Naive thymus-derived CD8-positive, alpha-beta T cell (primary cell): ENCODE data around the gene IL27RA. TPM values are rescaled to one million over a fixed set of nuclear protein-coding genes. Genes with fewer than 3 reads are reported as not detected.

ENCODE experiments used
- ATAC-seq, 2 donors: fragments of 150-1000 bp; cut with Tn5 transposase in 1 of 2; sonication (Bioruptor Pico), chemical (Tn5 transposase) in 1 of 2; 1 replicate in 1 of 2; 2 replicates in 1 of 2; pipeline ENCODE4 v1.10.0; 2021; ENCODE audit warnings: mild to moderate bottlenecking in 2 of 2, moderate library complexity in 2 of 2
- POLR2A ChIA-PET: fragments of 350-600 bp; sonication (Branson Sonifier 250); formaldehyde crosslinking; loops from one replicate; lab custom pipeline; 2021; ENCODE audit warnings: antibody characterized with exemption; lab: Charles Lee
- DNase-seq, 10 donors: peaks; one replicate each; pipeline versions ENCODE4 v3.0.0 to v3.0.0-alpha.2; 2020 to 2022
- H3K27ac Mint-ChIP-seq, 10 donors: one replicate each; pipeline ENCODE4 v1.8.0; 2020 to 2022; ENCODE audit warnings: mild to moderate bottlenecking in 10 of 10, mixed read lengths in 10 of 10, moderate library complexity in 4 of 10, inconsistent platforms in 1 of 10
- H3K27me3 Mint-ChIP-seq, 5 donors: one replicate each; pipeline ENCODE4 v1.8.0; 2021 to 2022; ENCODE audit warnings: mixed read lengths in 5 of 5
- H3K36me3 Mint-ChIP-seq, 3 donors: one replicate each; pipeline ENCODE4 v1.8.0; 2020 to 2022; ENCODE audit warnings: mixed read lengths in 3 of 3, mild to moderate bottlenecking in 2 of 3, inconsistent platforms in 1 of 3
- H3K4me1 Mint-ChIP-seq, 4 donors: one replicate each; pipeline ENCODE4 v1.8.0; 2021 to 2022; ENCODE audit warnings: mixed read lengths in 4 of 4
- H3K4me3 Mint-ChIP-seq, 10 donors: one replicate each; pipeline ENCODE4 v1.8.0; 2020 to 2022; ENCODE audit warnings: mild to moderate bottlenecking in 10 of 10, mixed read lengths in 10 of 10, moderate library complexity in 6 of 10, inconsistent platforms in 1 of 10
- H3K9me3 Mint-ChIP-seq, 9 donors: one replicate each; pipeline ENCODE4 v1.8.0; 2020 to 2022; ENCODE audit warnings: mixed read lengths in 9 of 9, mild to moderate bottlenecking in 3 of 9, inconsistent platforms in 1 of 9, moderate library complexity in 1 of 9
- polyA plus RNA-seq, 3 donors: library from polyadenylated mRNA; unstranded; fragments of 300-500 nt; fragmentation: Illumina TruSeq; gene quantifications; one replicate each; pipeline ENCODE4 v1.2.3, GENCODE V29; 2021
- total RNA-seq, 8 experiments: library from RNA in 2 of 8; stranded (reverse) in 2 of 8; gene quantifications; one replicate each; pipeline ENCODE4 v1.2.3 and lab custom pipeline; 2021 to 2026

Gene IL27RA
- total and polyA plus RNA-seq, 5 experiments from 2014 or later = 54.2 to 91.2 (median 54.7) TPM

GRCh38 chr19:13989487-13989886 is 42.1 kb upstream of the IL27RA start:
- peaks cover 31 to 85% (median 74%) of the 10 kb centered on the region in 4 donors for H3K4me1 Mint-ChIP-seq
- POLR2A ChIA-PET = interaction anchor here (0.7 to 24.8 kb wide), 7 partner anchors 10 to 42 kb away, joined by 3 to 481 read pairs (median 5); partner anchors contain the start of genes DCAF15, IL27RA, RFX1 and RLN3
- H3K36me3 Mint-ChIP-seq = peaks cover 0 to 30% (median 8%) of the 10 kb centered on the region in 3 donors
- no peaks in the 10 kb centered on the region for H3K9me3 Mint-ChIP-seq
- ATAC-seq (no peak), DNase-seq (no peak)
- H3K27me3 Mint-ChIP-seq = no peaks in the 10 kb centered on the region
- H3K4me3 Mint-ChIP-seq = peak overlapping the region in 5 of 10 donors; percentile 25 to 66 (median 38)
- peak overlapping the region; percentile 83 to 99 (median 96) for H3K27ac Mint-ChIP-seq

GRCh38 chr19:13990085-13990484 is 41.5 kb upstream of the IL27RA start:
- peaks cover 0 to 33% (median 8%) of the 10 kb centered on the region in 3 donors for H3K36me3 Mint-ChIP-seq
- POLR2A ChIA-PET = interaction anchor here (0.8 to 24.8 kb wide), 4 partner anchors 12 to 42 kb away, joined by 3 to 481 read pairs (median 5); partner anchors contain the start of genes IL27RA and RFX1

GRCh38 chr19:13992025-13992424 is 39.5 kb upstream of the IL27RA start:
- ATAC-seq (no peak), DNase-seq (no peak)
- no peaks in the 10 kb centered on the region for H3K27me3 Mint-ChIP-seq
- peaks cover 0 to 33% (median 8%) of the 10 kb centered on the region in 3 donors for H3K36me3 Mint-ChIP-seq
- peaks cover 25 to 64% (median 52%) of the 10 kb centered on the region in 4 donors for H3K4me1 Mint-ChIP-seq
- peak overlapping the region in 3 of 10 donors; percentile 28 to 41 (median 30) for H3K4me3 Mint-ChIP-seq
- no peaks in the 10 kb centered on the region for H3K9me3 Mint-ChIP-seq
- POLR2A ChIA-PET = interaction anchor here (4.0 to 24.8 kb wide), 2 partner anchors 10 to 40 kb away, joined by 18 to 481 read pairs; partner anchors contain the start of genes IL27RA and RFX1
- peak overlapping the region in 8 of 10 donors; percentile 3 to 80 (median 36) for H3K27ac Mint-ChIP-seq

More at GRCh38 chr19:13990085-13990484, 41.5 kb upstream of the IL27RA start:
- Mint-ChIP-seq H3K27ac (peak overlapping the region; percentile 83 to 99 (median 96)), H3K4me1 (peaks cover 32 to 80% (median 71%) of the 10 kb centered on the region in 4 donors), H3K4me3 (peak overlapping the region in 4 of 10 donors; percentile 13 to 66 (median 37)), H3K27me3 (no peaks in the 10 kb centered on the region), H3K9me3 (no peaks in the 10 kb centered on the region)
- no peak for DNase-seq
- no peak for ATAC-seq

- peaks cover 22 to 55% (median 40%) of the 10 kb centered on the region in 4 donors for H3K4me1 Mint-ChIP-seq
These were observed 37.8 kb upstream of the IL27RA start for GRCh38 chr19:13993590-13994300.

GRCh38 chr19:13995017-13995728 is 36.4 kb upstream of the IL27RA start:
- POLR2A ChIA-PET = interaction anchor here (0.7 to 24.8 kb wide), 4 partner anchors 7 to 1057 kb away, joined by 6 to 481 read pairs (median 250); partner anchors contain the start of genes CALR, IL27RA and RFX1
- no peak for ATAC-seq

More at GRCh38 chr19:13993590-13994300, 37.8 kb upstream of the IL27RA start:
- POLR2A ChIA-PET = interaction anchor here (0.7 to 24.8 kb wide), 5 partner anchors 9 to 44 kb away, joined by 3 to 481 read pairs (median 18); partner anchors contain the start of genes IL27RA and RFX1
- Mint-ChIP-seq H3K4me3 (peak overlapping the region in 5 of 10 donors; percentile 14 to 37 (median 34)), H3K9me3 (no peaks in the 10 kb centered on the region), H3K36me3 (peaks cover 0 to 33% (median 10%) of the 10 kb centered on the region in 3 donors), H3K27me3 (no peaks in the 10 kb centered on the region), H3K27ac (peak overlapping the region in 8 of 10 donors; percentile 41 to 74 (median 64))
- ATAC-seq (peak; percentile 73 to 77), DNase-seq (peak in 2 of 10 donors; percentile 30 to 44)

GRCh38 chr19:13995878-13996765 is 35.4 kb upstream of the IL27RA start:
- Mint-ChIP-seq H3K27ac (no peak overlapping the region), H3K9me3 (no peaks in the 10 kb centered on the region), H3K4me1 (peaks cover 12 to 52% (median 37%) of the 10 kb centered on the region in 4 donors), H3K27me3 (no peaks in the 10 kb centered on the region), H3K4me3 (no peak overlapping the region), H3K36me3 (peaks cover 3 to 15% (median 9%) of the 10 kb centered on the region in 3 donors)
- DNase-seq = no peak
- POLR2A ChIA-PET = interaction anchor here (0.7 to 24.8 kb wide), 6 partner anchors 6 to 1058 kb away, joined by 3 to 481 read pairs (median 6); partner anchors contain the start of genes CALR and RFX1
- no peak for ATAC-seq

More at GRCh38 chr19:13995017-13995728, 36.4 kb upstream of the IL27RA start:
- Mint-ChIP-seq H3K27me3 (no peaks in the 10 kb centered on the region), H3K9me3 (no peaks in the 10 kb centered on the region), H3K27ac (peak overlapping the region in 5 of 10 donors; percentile 14 to 64 (median 29)), H3K4me3 (no peak overlapping the region), H3K4me1 (peaks cover 12 to 49% (median 33%) of the 10 kb centered on the region in 4 donors), H3K36me3 (peaks cover 0 to 20% (median 10%) of the 10 kb centered on the region in 3 donors)
- no peak for DNase-seq

GRCh38 chr19:13996928-13997630 is 34.5 kb upstream of the IL27RA start:
- H3K4me1 Mint-ChIP-seq = peaks cover 12 to 56% (median 41%) of the 10 kb centered on the region in 4 donors
- no peak overlapping the region for H3K4me3 Mint-ChIP-seq
- no peak for ATAC-seq
- H3K27me3 Mint-ChIP-seq = no peaks in the 10 kb centered on the region
- H3K27ac Mint-ChIP-seq = peak overlapping the region in 1 of 10 donors; percentile 58
- POLR2A ChIA-PET = interaction anchor here (1.5 to 18.9 kb wide), 2 partner anchors 9 to 13 kb away, joined by 6 to 481 read pairs; partner anchors contain the start of gene RFX1
- no peaks in the 10 kb centered on the region for H3K9me3 Mint-ChIP-seq
- peaks cover 4 to 10% (median 8%) of the 10 kb centered on the region in 3 donors for H3K36me3 Mint-ChIP-seq
- no peak for DNase-seq

- no peak overlapping the region for H3K4me3 Mint-ChIP-seq
- ATAC-seq (no peak), DNase-seq (peak in 1 of 10 donors; percentile 40)
- H3K9me3 Mint-ChIP-seq = no peaks in the 10 kb centered on the region
- peak overlapping the region in 6 of 10 donors; percentile 28 to 75 (median 66) for H3K27ac Mint-ChIP-seq
- peaks cover 4 to 7% (median 6%) of the 10 kb centered on the region in 3 donors for H3K36me3 Mint-ChIP-seq
- no peaks in the 10 kb centered on the region for H3K27me3 Mint-ChIP-seq
- H3K4me1 Mint-ChIP-seq = peaks cover 14 to 57% (median 41%) of the 10 kb centered on the region in 4 donors
- POLR2A ChIA-PET = interaction anchor here (1.5 to 18.9 kb wide), 2 partner anchors 9 to 14 kb away, joined by 6 to 481 read pairs; partner anchors contain the start of gene RFX1
These were observed 34.0 kb upstream of the IL27RA start for GRCh38 chr19:13997631-13997962.

GRCh38 chr19:13998426-13998825 is 33.1 kb upstream of the IL27RA start:
- Mint-ChIP-seq H3K27me3 (no peaks in the 10 kb centered on the region), H3K4me1 (peaks cover 21 to 60% (median 48%) of the 10 kb centered on the region in 4 donors), H3K27ac (peak overlapping the region; percentile 28 to 99 (median 84)), H3K9me3 (no peaks in the 10 kb centered on the region), H3K4me3 (no peak overlapping the region), H3K36me3 (peaks cover 2 to 7% (median 4%) of the 10 kb centered on the region in 3 donors)
- ATAC-seq (no peak), DNase-seq (peak in 1 of 10 donors; percentile 13)
- POLR2A ChIA-PET = interaction anchor here (0.7 to 18.9 kb wide), 6 partner anchors 15 to 98 kb away, joined by 3 to 481 read pairs (median 6); partner anchors contain the start of gene IL27RA

- Mint-ChIP-seq H3K36me3 (peaks cover 2 to 7% (median 4%) of the 10 kb centered on the region in 3 donors), H3K27ac (peak overlapping the region in 9 of 10 donors; percentile 28 to 99 (median 87)), H3K27me3 (no peaks in the 10 kb centered on the region), H3K4me3 (no peak overlapping the region), H3K9me3 (no peaks in the 10 kb centered on the region), H3K4me1 (peaks cover 22 to 64% (median 48%) of the 10 kb centered on the region in 4 donors)
- ATAC-seq (no peak), DNase-seq (no peak)
- POLR2A ChIA-PET = interaction anchor here (0.7 to 18.9 kb wide), 5 partner anchors 15 to 99 kb away, joined by 3 to 481 read pairs (median 8); partner anchors contain the start of gene IL27RA
These were observed 32.5 kb upstream of the IL27RA start for GRCh38 chr19:13999085-13999484.
